Muscle of leg (tissue), 11 donors: Measurements from ENCODE around the gene COL5A2. TPM values are rescaled to one million over a fixed set of nuclear protein-coding genes. Genes with fewer than 3 reads are reported as not detected.

Experiments used
- DNase-seq: peaks from one replicate; pipeline ENCODE4 v3.0.0; 2013
- H3K27ac ChIP-seq: one replicate; pipeline ENCODE4 v1.5.1; 2013; ENCODE audit warnings: mild to moderate bottlenecking, low read length, control low read depth
- H3K27me3 ChIP-seq: one replicate; pipeline ENCODE4 v1.6.1; 2013; ENCODE audit warnings: low read length; ENCODE audit not compliant: control insufficient read depth, insufficient read depth
- H3K36me3 ChIP-seq: one replicate; pipeline ENCODE4 v1.6.1; 2013; ENCODE audit warnings: low read length; ENCODE audit not compliant: control insufficient read depth, insufficient read depth
- H3K4me1 ChIP-seq: one replicate; pipeline ENCODE4 v1.6.1; 2013; ENCODE audit warnings: low read length; ENCODE audit not compliant: control insufficient read depth, insufficient read depth
- H3K4me3 ChIP-seq: one replicate; pipeline ENCODE4 v1.5.1; 2013; ENCODE audit warnings: low read length, control low read depth
- H3K9me3 ChIP-seq: replicated peaks from 2 replicates; pipeline ENCODE4 v1.6.1; 2013; ENCODE audit warnings: low read depth, low read length; ENCODE audit not compliant: control insufficient read depth
- WGBS: methylation state at CpG from one replicate; pipeline ENCODE4 v1.1.5; 2013; ENCODE audit warnings: missing lambda C conversion rate; ENCODE audit not compliant: insufficient coverage; 5-methylcytosine and 5-hydroxymethylcytosine counted together
- polyA plus RNA-seq, 8 donors: library from polyadenylated mRNA; unstranded; fragments of 120-200 nt; gene quantifications; one replicate each; pipeline versions ENCODE4 v1.2.1 to v1.2.3, GENCODE V29; 2013; ENCODE audit warnings: inconsistent platforms in 1 of 8, low replicate concordance in 1 of 8; ENCODE audit not compliant: insufficient read length in 8 of 8, insufficient read depth in 1 of 8
- total RNA-seq: library from RNA; stranded (reverse); fragments of 120-200 nt; gene quantifications from one replicate; pipeline ENCODE4 v1.2.4, GENCODE V29; 2013

COL5A2 gene
- total and polyA plus RNA-seq, 9 donors = 297 to 792 (median 487) TPM

GRCh38 chr2:189115126-189115525 lies 64.4 kb downstream of the COL5A2 start:
- Histone ChIP-seq H3K36me3 (peaks cover under 1% of the 10 kb centered on the region), H3K4me3 (no peak overlapping the region), H3K27ac (no peak overlapping the region), H3K27me3 (no peaks in the 10 kb centered on the region), H3K9me3 (no peaks in the 10 kb centered on the region), H3K4me1 (peaks cover 5% of the 10 kb centered on the region)
- no CpG with 5 or more reads among the region's 2 CpGs for WGBS
- DNase-seq = no peak

- Histone ChIP-seq H3K9me3 (no peaks in the 10 kb centered on the region), H3K27ac (no peak overlapping the region), H3K4me1 (peaks cover 5% of the 10 kb centered on the region), H3K27me3 (no peaks in the 10 kb centered on the region), H3K36me3 (peaks cover 3% of the 10 kb centered on the region), H3K4me3 (no peak overlapping the region)
- DNase-seq = no peak
- WGBS = no CpG with 5 or more reads among the region's 2 CpGs
Measured at GRCh38 chr2:189113963-189114362, 65.6 kb downstream of the COL5A2 start.

GRCh38 chr2:189111063-189111715 lies 68.4 kb downstream of the COL5A2 start:
- Histone ChIP-seq H3K4me3 (no peak overlapping the region), H3K9me3 (no peaks in the 10 kb centered on the region), H3K27ac (no peak overlapping the region), H3K4me1 (peaks cover 5% of the 10 kb centered on the region), H3K36me3 (peaks cover 3% of the 10 kb centered on the region), H3K27me3 (no peaks in the 10 kb centered on the region)
- DNase-seq = no peak
- no CpG with 5 or more reads among the region's 2 CpGs for WGBS

- DNase-seq = no peak
- H3K4me3 ChIP-seq = no peak overlapping the region
- no peaks in the 10 kb centered on the region for H3K9me3 ChIP-seq
- WGBS = 50% methylated on average over 2 of the region's 2 CpGs
- H3K36me3 ChIP-seq = peaks cover 3% of the 10 kb centered on the region
- H3K4me1 ChIP-seq = no peaks in the 10 kb centered on the region
- H3K27me3 ChIP-seq = no peaks in the 10 kb centered on the region
- no peak overlapping the region for H3K27ac ChIP-seq
Measured at GRCh38 chr2:189109921-189110397, 69.6 kb downstream of the COL5A2 start.

GRCh38 chr2:189104934-189105333 lies 74.6 kb downstream of the COL5A2 start:
- Histone ChIP-seq H3K27ac (no peak overlapping the region), H3K36me3 (peaks cover under 1% of the 10 kb centered on the region), H3K27me3 (no peaks in the 10 kb centered on the region), H3K4me1 (no peaks in the 10 kb centered on the region), H3K9me3 (no peaks in the 10 kb centered on the region), H3K4me3 (no peak overlapping the region)
- no CpG with 5 or more reads among the region's 2 CpGs for WGBS
- DNase-seq = no peak

- no CpG with 5 or more reads among the region's 3 CpGs for WGBS
- DNase-seq = no peak
- Histone ChIP-seq H3K9me3 (no peaks in the 10 kb centered on the region), H3K36me3 (no peaks in the 10 kb centered on the region), H3K4me1 (no peaks in the 10 kb centered on the region), H3K27ac (no peak overlapping the region), H3K4me3 (no peak overlapping the region), H3K27me3 (no peaks in the 10 kb centered on the region)
Measured at GRCh38 chr2:189102735-189103134, 76.8 kb downstream of the COL5A2 start.

- no peak for DNase-seq
Measured at GRCh38 chr2:189097934-189098333, 81.6 kb downstream of the COL5A2 start.

GRCh38 chr2:189096769-189097447 lies 82.7 kb downstream of the COL5A2 start:
- no peak for DNase-seq
- WGBS = no CpG with 5 or more reads among the region's 4 CpGs
- H3K9me3 ChIP-seq = no peaks in the 10 kb centered on the region
- no peak overlapping the region for H3K4me3 ChIP-seq
- no peaks in the 10 kb centered on the region for H3K27me3 ChIP-seq
- H3K4me1 ChIP-seq = peaks cover 2% of the 10 kb centered on the region
- H3K36me3 ChIP-seq = peaks cover 2% of the 10 kb centered on the region
- no peak overlapping the region for H3K27ac ChIP-seq

More at GRCh38 chr2:189097934-189098333, 81.6 kb downstream of the COL5A2 start:
- no peak overlapping the region for H3K4me3 ChIP-seq
- H3K4me1 ChIP-seq = peaks cover 2% of the 10 kb centered on the region
- no peaks in the 10 kb centered on the region for H3K27me3 ChIP-seq
- H3K9me3 ChIP-seq = no peaks in the 10 kb centered on the region
- WGBS = no CpG with 5 or more reads among the region's 1 CpG
- no peak overlapping the region for H3K27ac ChIP-seq
- H3K36me3 ChIP-seq = no peaks in the 10 kb centered on the region

GRCh38 chr2:189095101-189095500 lies 84.5 kb downstream of the COL5A2 start:
- no peak overlapping the region for H3K4me3 ChIP-seq
- peaks cover 6% of the 10 kb centered on the region for H3K36me3 ChIP-seq
- no peaks in the 10 kb centered on the region for H3K9me3 ChIP-seq
- 69% methylated on average over 2 of the region's 3 CpGs for WGBS
- no peak for DNase-seq
- H3K4me1 ChIP-seq = peaks cover 2% of the 10 kb centered on the region
- no peaks in the 10 kb centered on the region for H3K27me3 ChIP-seq
- H3K27ac ChIP-seq = peak overlapping the region; percentile 70

GRCh38 chr2:189092936-189093335 lies 86.6 kb downstream of the COL5A2 start:
- peaks cover 10% of the 10 kb centered on the region for H3K36me3 ChIP-seq
- H3K9me3 ChIP-seq = no peaks in the 10 kb centered on the region
- peak overlapping the region; percentile 57 for H3K27ac ChIP-seq
- H3K27me3 ChIP-seq = no peaks in the 10 kb centered on the region
- no peak overlapping the region for H3K4me3 ChIP-seq
- peaks cover 2% of the 10 kb centered on the region for H3K4me1 ChIP-seq
- peak; percentile 83 for DNase-seq
- WGBS = no CpG with 5 or more reads among the region's 2 CpGs
